GM18505 (cell line): ENCODE measurements around the gene LIG1.

Experiments
- ATAC-seq: cut with Tn5 transposase; IDR thresholded peaks from one replicate; pipeline ENCODE4 v1.9.1; 2021; ENCODE audit not compliant: unreplicated experiment
- POLR2A ChIP-seq: IDR thresholded peaks from 4 replicates; pipeline ENCODE4 v1.6.1; 2011; ENCODE audit warnings: borderline replicate concordance; ENCODE audit not compliant: insufficient read depth, insufficient read length; ENCODE audit errors: extremely low read depth

LIG1 gene

DNA sequence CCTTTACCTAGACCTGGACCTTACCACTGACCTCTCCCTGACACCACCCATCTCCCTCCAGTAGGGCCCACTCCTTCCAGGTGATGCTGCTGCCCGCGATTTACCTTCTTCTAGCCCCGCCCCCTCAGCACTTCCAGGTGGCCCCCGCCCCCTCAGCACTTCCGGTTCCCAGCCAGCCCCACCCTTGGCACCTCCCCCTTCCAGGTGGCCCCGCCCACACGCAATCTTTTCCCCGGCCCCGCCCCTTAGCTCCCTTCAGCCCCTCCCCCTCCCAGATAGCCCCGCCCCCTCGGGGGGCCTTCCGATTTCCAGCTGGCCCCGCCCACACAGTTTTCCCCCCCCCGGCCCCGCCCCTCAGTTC, 586 bp downstream of the LIG1 start:
- ATAC-seq, result peak; percentile 20
- no peak for TF ChIP-seq POLR2A

DNA sequence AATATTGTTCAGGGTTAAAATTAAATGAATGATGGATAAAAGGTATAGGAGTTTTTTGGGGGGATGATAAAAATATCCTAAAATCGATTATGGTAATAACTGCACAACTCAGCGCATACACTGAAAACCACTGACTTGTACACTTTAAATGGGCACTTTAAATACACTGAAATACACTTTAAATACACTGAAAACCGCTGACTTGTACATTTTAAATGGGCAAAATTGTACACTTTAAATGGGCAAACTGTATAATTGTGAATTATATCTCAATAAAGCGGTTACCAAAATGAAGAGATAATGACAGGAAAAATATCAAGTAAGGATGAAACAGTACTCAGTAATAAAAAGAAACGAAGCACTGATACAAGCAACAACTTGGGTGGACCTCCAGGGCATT, 1.5 kb downstream of the LIG1 start:
- no peak for TF ChIP-seq POLR2A
- no peak for ATAC-seq

DNA sequence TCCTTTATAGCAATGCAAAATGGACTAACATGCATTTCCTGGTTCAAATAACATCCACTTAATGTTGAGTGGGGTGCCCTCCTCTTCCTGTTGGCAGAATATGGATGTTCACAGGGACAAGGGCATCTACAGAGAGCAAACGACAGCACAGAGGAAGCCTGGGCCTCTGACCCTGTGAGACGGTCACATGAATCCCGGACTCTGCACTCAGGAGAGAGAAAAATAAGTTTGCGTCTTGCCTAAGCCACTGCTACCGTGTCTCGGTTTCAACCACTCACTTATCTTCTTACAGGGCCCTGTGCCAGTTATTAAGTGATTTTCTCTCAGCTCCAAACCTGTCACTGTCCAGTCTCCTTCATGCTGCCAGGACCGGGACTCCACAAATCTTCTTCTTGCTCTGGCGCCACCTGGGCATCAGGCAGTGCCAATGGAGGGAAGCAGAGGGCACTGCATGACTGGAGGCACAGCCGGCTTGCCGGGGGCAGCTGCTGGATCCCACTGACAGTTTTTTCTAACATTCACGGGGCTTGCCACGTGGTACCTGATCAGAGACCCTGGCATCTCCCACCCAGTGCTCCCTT, 11.8 kb downstream of the LIG1 start:
- no peak for ATAC-seq
- no peak for TF ChIP-seq POLR2A

DNA sequence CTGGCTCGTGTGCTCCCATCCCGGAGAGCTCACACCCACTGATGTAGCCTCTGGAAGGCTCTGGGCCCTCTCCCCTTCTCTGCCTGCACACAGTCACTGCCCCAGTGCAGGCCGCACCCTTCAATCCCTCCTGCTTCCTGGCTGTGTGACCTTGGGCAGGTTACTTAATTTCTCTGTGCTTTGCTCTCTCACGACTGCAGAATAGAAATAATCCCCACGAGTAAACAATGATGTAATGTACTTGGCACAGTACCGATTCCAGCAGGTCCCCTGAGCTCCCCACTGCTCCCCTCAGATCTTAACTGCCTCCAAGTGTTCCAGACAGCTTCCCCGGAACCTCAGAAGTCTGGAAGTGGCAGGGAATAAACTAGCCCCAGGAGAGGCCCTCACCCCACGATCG, 16.1 kb downstream of the LIG1 start:
- ATAC-seq, result no peak
- TF ChIP-seq POLR2A, result no peak

DNA sequence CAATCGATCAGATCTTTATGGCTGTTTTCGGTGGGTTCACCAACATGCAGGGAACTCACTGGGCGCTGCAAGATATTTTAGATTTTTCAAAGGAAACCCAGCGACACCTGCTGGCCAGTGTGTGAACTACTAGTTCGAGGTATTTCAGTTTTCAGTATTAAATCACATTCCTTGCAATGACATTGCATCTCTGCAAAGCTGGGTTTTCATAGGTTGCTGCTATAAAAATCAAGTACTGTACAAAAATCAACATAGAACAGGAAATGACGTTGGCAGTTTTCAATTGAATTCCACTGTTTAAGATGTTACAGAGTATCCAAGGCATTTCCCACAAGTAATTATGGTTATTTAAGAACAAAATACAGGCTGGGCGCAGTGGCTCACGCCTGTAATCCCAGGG, 17.6 kb downstream of the LIG1 start:
- no peak for ATAC-seq
- TF ChIP-seq POLR2A, result no peak

DNA sequence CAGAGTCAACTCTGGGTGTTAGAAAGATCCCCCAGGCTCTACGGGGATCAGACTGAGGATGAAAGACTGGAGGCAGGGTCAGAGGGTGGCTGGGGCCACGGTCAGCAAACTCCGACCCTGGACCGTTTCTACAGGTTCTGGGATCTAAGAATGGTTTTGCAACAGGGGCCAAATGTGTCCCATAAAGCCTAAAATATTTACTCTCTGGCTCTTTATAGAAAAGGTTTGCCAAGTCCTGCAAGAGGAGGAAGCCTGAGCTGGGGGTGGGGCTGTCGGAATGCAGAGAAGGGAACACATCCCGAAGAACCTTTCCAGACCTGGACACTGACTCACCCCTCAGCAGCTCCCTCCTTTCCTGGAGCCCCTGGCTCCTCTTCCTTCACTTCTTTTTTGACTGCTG, 20.7 kb downstream of the LIG1 start:
- ATAC-seq, result no peak
- no peak for TF ChIP-seq POLR2A

DNA sequence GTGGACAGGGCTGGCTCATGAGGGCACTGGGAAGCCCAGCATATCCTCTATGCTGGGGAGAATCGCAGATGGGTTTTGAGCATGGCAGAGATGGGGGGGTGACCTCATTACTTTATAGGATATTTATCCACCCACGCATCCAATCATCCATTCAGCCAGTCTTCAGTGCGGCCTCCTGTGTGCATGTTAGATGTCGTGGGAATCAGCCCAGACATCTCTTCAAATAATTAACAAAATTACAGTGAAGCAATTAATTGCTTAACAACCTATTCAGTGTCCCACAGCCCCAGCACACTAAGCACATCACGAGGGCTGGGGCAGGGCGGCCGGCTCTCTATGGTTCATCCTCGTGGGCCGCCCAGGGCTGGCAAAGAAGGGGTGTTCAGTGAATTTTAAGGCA, 21.6 kb downstream of the LIG1 start:
- ATAC-seq, result no peak
- no peak for TF ChIP-seq POLR2A

DNA sequence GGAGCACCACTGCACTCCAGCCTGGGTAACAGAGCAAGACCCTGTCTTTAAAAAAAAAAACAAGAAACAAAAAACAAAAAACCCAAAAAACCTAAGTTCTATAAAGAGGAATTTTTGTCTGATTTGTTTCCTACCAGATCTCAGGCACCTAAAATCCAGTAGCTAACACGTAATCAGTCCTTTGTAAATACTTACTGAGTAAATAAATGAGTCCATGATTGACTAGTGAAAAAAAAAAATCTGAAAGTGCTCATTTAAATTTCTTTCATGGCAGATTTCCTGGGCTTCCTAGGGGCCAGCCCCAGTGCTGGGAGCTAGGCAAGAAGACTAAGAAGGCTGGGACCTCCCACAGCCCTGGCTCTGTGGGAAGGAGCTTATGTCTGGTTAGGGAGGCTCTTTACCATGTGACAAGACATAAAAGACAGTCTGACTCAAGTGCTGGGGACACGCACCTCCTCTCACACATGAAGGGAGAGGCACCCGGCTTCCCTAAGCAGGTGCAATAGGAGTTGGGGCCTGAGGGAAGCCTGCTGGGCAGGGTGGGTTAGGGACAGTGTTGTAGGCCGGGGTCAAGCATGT, 22.5 kb downstream of the LIG1 start:
- TF ChIP-seq POLR2A, result no peak
- no peak for ATAC-seq

DNA sequence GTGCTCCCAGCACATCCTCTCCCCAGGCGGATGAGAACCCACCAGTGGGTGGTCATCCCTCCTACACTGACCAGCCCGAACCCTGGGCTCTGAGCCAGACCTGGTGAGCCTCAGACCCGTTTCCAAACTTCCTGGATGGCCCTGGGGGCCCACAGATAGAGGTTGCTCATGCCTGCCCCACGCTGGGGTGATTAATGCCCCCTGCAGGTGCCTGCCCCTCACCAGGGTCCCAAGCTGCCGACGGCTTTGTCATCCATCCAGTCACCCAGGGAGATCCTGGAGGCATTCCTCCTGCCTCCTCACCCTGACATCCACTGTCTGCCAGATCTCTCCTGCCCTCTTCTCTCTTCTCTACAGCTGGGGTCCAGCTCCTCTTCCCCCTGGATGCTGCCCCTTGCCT, 31.1 kb downstream of the LIG1 start:
- no peak for TF ChIP-seq POLR2A
- no peak for ATAC-seq

DNA sequence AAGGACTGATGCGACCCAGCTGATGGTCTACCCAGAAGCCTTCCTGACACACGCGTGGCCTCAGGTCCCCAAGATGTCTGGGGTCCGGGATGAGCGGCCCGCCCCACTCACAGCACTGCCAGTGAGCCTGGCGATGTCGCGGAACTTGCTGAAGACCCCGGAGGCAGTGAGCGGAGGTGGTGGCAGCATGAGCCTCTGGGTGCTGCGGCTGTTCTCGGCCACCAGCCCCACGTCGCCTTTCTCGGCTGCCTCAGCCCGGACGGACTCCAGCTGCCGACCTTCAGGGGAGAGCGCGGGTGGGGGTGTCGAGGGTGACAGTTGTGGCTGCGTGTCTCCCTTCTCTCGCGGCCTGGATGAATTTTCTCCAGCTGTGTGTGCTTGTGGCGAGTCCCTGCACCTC, 32.7 kb downstream of the LIG1 start:
- TF ChIP-seq POLR2A, result no peak
- no peak for ATAC-seq

DNA sequence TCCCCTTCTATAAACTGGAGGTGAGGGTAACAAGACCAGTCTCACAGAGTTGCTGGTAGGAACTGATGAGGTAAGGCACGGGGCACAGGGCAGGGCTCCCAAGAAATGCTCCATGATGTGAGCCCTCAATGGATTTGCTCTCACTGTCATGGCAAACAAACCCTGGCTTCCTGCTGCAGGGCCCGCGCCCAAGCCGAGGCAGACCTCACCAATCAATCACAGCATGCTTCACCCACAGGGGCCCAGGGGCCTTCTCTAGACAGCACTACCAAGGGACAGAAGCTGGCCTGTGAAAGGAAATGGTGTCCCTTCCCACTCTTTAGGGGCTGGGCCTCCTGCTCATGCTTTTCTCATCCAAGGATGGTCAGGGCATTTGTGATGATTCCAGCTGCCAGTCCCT, 33.6 kb downstream of the LIG1 start:
- ATAC-seq, result no peak
- TF ChIP-seq POLR2A, result no peak

DNA sequence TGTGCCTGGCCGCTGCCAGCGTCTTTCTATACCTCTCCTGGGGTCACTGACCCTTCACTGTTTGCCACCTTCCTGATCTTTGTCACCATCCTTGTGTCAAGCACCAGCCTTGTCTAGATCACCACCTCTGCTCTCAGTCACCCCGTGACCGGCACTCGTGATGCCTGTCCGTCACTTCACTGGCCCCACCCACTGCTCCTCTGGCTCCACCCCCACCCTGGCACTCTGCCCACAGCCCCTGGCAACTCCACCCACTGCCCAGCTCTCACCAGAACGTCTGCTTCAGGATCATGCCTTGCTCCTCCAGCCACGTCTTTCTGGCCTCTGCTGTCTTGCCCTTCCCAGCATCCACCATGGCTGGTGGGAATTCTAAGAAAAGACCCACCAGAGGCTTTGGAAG, 34.7 kb downstream of the LIG1 start:
- TF ChIP-seq POLR2A, result no peak
- no peak for ATAC-seq

DNA sequence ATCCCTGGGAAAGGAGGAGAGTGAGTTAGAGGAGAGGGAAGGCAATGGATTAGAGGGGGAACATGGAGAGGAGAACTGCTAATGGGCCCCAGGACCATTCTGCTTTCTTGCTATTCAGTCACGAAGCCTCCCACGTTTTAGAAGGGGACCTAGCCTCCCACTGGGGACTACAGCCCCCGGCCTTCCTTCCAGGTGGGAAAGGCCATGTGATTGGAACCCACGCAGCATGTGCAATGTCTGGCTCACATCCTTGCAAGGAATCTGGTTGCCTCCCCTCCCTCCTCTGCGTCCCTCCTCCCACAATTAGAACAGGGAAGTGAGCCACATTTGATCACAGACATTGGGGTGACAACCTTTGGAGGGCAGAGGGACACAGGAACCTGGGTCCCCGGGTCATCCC, 37.0 kb downstream of the LIG1 start:
- ATAC-seq, result no peak
- TF ChIP-seq POLR2A, result no peak

DNA sequence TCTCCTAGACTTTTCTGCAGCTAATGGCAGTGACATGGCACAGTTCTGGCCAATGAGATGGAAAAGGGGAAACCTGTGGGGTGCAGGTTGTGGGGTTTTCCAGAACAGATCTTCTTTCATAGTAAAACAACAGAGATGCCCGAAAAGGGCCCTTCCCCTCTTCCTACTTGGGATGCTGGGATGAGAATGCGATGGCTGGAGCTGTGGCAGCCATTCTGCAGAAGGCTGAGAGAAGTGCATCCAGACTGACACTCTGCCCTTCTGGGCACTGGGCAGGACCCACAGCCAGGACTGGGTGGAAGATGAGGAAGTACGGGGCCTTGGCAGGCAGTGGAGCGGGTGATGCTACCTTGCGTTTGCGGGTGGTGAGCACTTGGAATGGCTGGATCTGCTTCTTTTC, 42.6 kb downstream of the LIG1 start:
- ATAC-seq, result no peak
- TF ChIP-seq POLR2A, result no peak
